ENCODE data around the gene ATOH8.

Gene ATOH8

GRCh38 chr2:85834466-85834865 lies 80.7 kb downstream of the ATOH8 start:
- DNase-seq: no peak
